PC-3 (cell line): ENCODE data around the gene CORT.

Source experiments
- CTCF ChIP-seq: fragments of 300-600 bp; sonication (generic); conservative IDR thresholded peaks from 2 replicates; pipeline ENCODE4 v1.5.1; 2017; ENCODE audit warnings: antibody characterized with exemption, low read depth, mild to moderate bottlenecking, low read length
- EZH2 ChIP-seq: fragments of 300-600 bp; sonication (generic); IDR thresholded peaks from one replicate; pipeline ENCODE4 v1.6.1; 2017; ENCODE audit warnings: antibody characterized with exemption, mild to moderate bottlenecking, low read length; ENCODE audit not compliant: unreplicated experiment
- EZH2phosphoT487 ChIP-seq: fragments of 300-600 bp; sonication (generic); IDR thresholded peaks from 2 replicates; pipeline ENCODE4 v1.6.1; 2018; ENCODE audit warnings: mild to moderate bottlenecking, antibody characterized with exemption, low read length, borderline replicate concordance

GRCh38 chr1:10428984-10429383, 20.8 kb upstream of the CORT start:
- TF ChIP-seq CTCF, result no peak
- no peak for TF ChIP-seq EZH2phosphoT487
- TF ChIP-seq EZH2, result no peak
